Frontal cortex (tissue), 4 donors: ENCODE measurements around the gene ATP2B3. TPM values are rescaled to one million over a fixed set of nuclear protein-coding genes. Genes with fewer than 3 reads are reported as not detected.

ENCODE experiments used
- DNase-seq, 2 donors: peaks; one replicate each; pipeline ENCODE4 v3.0.0; 2012; ENCODE audit warnings: low spot score in 2 of 2
- FAIRE-seq: peaks from 2 replicates; lab custom pipeline; 2012; peaks lifted over from hg19 to GRCh38; lab: Jason Lieb, UNC
- total RNA-seq: library from RNA; depleted of rRNA; stranded (reverse); fragments of >200 nt; gene quantifications from one replicate; pipeline ENCODE4 v1.2.3, GENCODE V29; 2014
- donor health status: control.
- donor health status: control.
- donor health status: control.

The ATP2B3 gene
- total RNA-seq, 1 donor from 2014 or later: 7.3 TPM

- no peak for FAIRE-seq
- no peak for DNase-seq
Measured at GRCh38 chrX:153487590-153488071, 29.8 kb upstream of the ATP2B3 start.

- DNase-seq (no peak), FAIRE-seq (no peak)
Measured at GRCh38 chrX:153488231-153488914, 29.1 kb upstream of the ATP2B3 start.

- DNase-seq: no peak
- no peak for FAIRE-seq
Measured at GRCh38 chrX:153490217-153490930, 27.1 kb upstream of the ATP2B3 start.

- DNase-seq (no peak), FAIRE-seq (no peak)
Measured at GRCh38 chrX:153491351-153491914, 26.0 kb upstream of the ATP2B3 start.

- FAIRE-seq (no peak), DNase-seq (no peak)
Measured at GRCh38 chrX:153491918-153492317, 25.5 kb upstream of the ATP2B3 start.

- DNase-seq (no peak), FAIRE-seq (no peak)
Measured at GRCh38 chrX:153492543-153492942, 24.9 kb upstream of the ATP2B3 start.

- FAIRE-seq: no peak
- no peak for DNase-seq
Measured at GRCh38 chrX:153493085-153493484, 24.4 kb upstream of the ATP2B3 start.

- DNase-seq (no peak), FAIRE-seq (no peak)
Measured at GRCh38 chrX:153494061-153494460, 23.4 kb upstream of the ATP2B3 start.

- FAIRE-seq: no peak
- DNase-seq: peak; percentile 70 to 71
Measured at GRCh38 chrX:153494541-153495361, 22.7 kb upstream of the ATP2B3 start, which contains the start of gene BGN. TSS of gene BGN (plus strand) at chrX:153494980. CDS start at chrX:153504632, 9,652 bp downstream.

- no peak for FAIRE-seq
- DNase-seq: no peak
Measured at GRCh38 chrX:153495362-153495751, 22.1 kb upstream of the ATP2B3 start.

GRCh38 chrX:153495903-153496589 is 21.4 kb upstream of the ATP2B3 start:
- FAIRE-seq (no peak), DNase-seq (no peak)

GRCh38 chrX:153496590-153496959 is 20.9 kb upstream of the ATP2B3 start:
- DNase-seq (no peak), FAIRE-seq (no peak)

- FAIRE-seq (no peak), DNase-seq (no peak)
Measured at GRCh38 chrX:153498453-153498852, 19.0 kb upstream of the ATP2B3 start.

GRCh38 chrX:153499341-153499740 is 18.1 kb upstream of the ATP2B3 start:
- FAIRE-seq (no peak), DNase-seq (no peak)

- FAIRE-seq (no peak), DNase-seq (peak in 1 of 2 donors; percentile 68)
Measured at GRCh38 chrX:153499876-153500275, 17.6 kb upstream of the ATP2B3 start.

GRCh38 chrX:153500676-153501280 is 16.7 kb upstream of the ATP2B3 start:
- FAIRE-seq: no peak
- DNase-seq: no peak

GRCh38 chrX:153501530-153501929 is 15.9 kb upstream of the ATP2B3 start:
- no peak for FAIRE-seq
- DNase-seq: no peak

- DNase-seq: no peak
- FAIRE-seq: no peak
Measured at GRCh38 chrX:153502131-153502530, 15.3 kb upstream of the ATP2B3 start.

- no peak for DNase-seq
- FAIRE-seq: no peak
Measured at GRCh38 chrX:153502796-153503195, 14.6 kb upstream of the ATP2B3 start.
